Skin epidermis (tissue), 12 donors: ENCODE measurements around the gene DLGAP5.

Experiments used
- H3K27ac ChIP-seq, 21 experiments: fragments of 200-600 bp; sonication (generic) in 11 of 21; one replicate each; pipeline ENCODE4 v1.5.0; 2020; ENCODE audit warnings: mild to moderate bottlenecking in 3 of 21, inconsistent platforms in 2 of 21, moderate library complexity in 2 of 21
- H3K4me3 ChIP-seq, 7 experiments: fragments of 200-600 bp; sonication (generic) in 2 of 7; one replicate each; pipeline ENCODE4 v1.5.0; 2020; ENCODE audit warnings: inconsistent platforms in 2 of 7, mild to moderate bottlenecking in 2 of 7, moderate library complexity in 1 of 7

The DLGAP5 gene

DNA sequence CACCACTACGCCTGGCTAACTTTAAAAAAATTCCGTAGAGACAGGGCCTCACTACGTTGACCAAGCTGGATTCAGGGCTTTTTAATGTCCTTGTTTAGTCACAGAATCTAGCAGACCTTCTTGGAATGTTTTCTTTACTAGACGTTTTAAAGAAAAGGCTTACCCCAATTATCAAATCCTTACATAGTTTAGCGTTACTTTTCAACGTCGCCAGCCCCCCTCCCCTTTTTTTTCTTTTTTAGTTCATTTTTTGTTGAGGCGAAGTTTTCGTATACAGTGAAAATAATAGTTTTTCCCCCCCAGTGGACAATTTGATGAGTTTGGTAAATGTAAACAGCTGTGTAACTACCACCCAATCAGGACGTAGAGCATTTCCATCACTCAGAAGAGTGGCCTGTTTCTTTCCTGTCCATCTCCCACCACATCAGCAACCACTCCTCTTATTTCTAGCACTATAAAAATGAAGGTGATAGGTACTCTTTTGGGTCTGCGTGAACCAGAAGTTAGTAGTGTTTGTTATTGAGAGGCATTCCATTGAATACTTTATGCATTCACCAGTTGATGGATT, 753 bp upstream of the DLGAP5 start:
- Histone ChIP-seq H3K4me3 (peak overlapping the region; percentile 39 to 70 (median 57)), H3K27ac (peak overlapping the region in 18 of 21 experiments; percentile 14 to 81 (median 46))

- peak overlapping the region; percentile 39 to 70 (median 57) for H3K4me3 ChIP-seq
- peak overlapping the region in 2 of 21 experiments; percentile 28 to 30 for H3K27ac ChIP-seq
Measured at GRCh38 chr14:55190906-55191202, 531 bp downstream of the DLGAP5 start.

DNA sequence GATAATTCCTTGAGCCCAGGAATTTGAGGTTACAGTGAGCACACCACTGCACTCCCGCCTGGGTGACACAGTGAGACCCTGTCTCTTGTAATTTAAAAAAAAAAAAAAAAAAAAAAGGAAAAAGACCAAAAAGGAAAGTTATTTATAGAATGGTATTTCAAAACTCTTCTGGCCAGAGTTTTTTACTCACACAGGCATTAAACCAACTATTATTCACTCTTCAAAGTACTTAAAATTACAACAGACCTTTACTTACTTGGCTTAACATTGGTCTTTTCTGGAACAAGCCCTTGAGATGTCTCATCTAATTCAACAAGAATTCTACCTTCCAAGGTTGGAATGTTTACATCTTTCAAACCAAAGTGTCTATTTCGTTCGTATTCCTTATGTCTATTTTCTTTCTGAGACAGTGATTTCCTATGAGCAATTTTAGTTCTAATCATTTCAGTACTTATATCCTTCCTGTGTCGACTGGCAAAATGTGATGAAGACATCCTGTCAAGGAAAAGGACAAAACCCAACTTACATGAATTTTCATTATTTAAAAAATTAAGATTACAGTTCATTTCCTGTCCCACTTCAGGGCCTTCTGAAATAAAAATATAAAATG, 2.6 kb downstream of the DLGAP5 start:
- H3K27ac ChIP-seq, result no peak overlapping the region
- no peak overlapping the region for H3K4me3 ChIP-seq

DNA sequence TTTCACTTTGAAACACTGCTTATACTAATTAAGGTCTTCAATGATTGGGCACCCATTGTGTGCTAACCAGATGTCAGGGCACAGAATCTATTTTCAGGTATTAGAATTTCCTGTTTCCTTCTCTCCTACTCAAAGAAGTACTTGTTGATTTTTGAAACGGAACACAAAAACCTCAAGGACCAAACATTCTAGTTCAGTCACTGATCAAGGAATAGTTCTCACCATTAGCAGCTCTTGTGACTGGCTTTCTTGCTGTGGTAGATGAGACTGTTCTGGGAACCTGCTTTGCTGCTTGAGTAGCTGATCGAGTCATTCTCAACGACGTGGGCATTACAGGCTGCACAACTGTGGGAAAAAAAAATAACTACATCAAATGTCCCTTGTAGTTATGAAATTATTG, 11.0 kb downstream of the DLGAP5 start:
- no peak overlapping the region for H3K4me3 ChIP-seq
- H3K27ac ChIP-seq, result peak overlapping the region in 3 of 21 experiments; percentile 3 to 12 (median 5)

DNA sequence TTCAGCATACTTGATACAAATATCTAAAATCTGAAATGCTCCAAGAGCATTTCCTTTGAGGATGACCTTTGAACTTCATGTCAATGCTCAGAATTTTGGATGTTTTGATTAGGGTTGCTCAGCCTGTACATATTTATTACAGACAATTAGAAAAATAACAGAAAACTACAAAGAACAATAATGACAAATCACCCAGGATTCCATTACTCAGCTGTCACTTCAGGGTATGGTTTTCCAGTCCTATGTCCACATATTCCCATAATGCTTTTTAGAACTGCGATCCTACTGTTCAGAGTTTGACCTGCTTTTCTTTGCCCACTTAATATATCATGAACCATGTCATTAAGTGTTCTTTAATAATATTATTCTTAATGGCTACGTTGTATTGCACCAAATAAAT, 11.4 kb downstream of the DLGAP5 start:
- Histone ChIP-seq H3K4me3 (no peak overlapping the region), H3K27ac (peak overlapping the region in 1 of 21 experiments; percentile 12)

GRCh38 chr14:55170526-55170925, 20.9 kb downstream of the DLGAP5 start:
- Histone ChIP-seq H3K27ac (no peak overlapping the region), H3K4me3 (no peak overlapping the region)

DNA sequence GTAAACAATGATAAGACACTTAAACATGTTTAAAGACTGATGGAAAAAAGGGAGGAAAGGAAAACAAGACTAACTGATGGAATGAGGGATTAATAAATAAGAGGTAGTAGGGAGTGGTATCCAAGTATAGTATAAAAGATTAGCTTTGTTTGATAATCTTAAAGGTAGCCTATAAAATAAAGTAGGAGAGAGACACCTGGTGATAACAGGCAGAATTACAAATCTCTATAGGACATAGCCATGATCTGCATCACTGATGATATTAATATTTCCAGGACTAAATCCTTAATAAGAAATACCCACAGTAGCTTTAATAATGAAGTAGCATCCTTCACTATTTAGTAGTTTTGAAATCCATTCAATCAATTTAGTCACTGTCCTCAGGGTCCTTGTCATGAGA, 30.4 kb downstream of the DLGAP5 start:
- Histone ChIP-seq H3K27ac (no peak overlapping the region), H3K4me3 (no peak overlapping the region)

DNA sequence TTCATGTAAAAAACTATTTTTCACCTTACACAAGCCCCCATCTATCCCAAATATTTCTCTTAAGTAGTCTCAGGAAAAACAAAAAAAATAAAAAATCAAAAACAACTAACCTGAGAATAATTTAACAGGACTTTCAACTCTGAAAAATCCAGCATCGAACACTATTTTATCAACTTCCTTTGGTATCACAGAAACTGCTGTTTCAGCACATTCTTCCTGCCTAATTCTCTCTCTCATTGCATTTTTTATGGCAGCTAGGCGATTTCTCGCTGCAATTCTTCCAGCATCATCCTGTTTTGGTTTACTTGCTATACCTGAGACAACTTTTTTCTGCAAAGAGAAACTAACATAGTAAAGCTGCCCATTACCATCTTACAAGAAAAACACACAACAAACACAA, 33.0 kb downstream of the DLGAP5 start:
- no peak overlapping the region for H3K27ac ChIP-seq
- no peak overlapping the region for H3K4me3 ChIP-seq

DNA sequence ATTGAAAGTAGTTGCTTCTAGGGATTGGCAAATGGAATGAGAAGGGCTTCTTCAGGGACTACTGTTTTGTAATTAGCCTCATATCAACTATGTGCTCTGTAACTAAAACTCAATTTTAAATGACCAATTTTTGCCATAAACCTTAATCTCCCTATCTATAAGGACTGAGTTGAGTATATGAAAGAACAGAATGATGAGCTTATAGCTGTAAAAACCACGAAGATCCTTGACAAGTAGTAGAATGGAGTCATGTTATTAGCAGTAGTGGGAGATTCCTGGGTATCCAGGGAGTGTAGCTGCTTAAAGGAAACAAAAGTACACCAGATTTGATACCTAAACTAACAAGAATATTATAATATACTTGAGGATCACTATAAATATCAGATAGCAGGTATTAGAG, 34.3 kb downstream of the DLGAP5 start:
- no peak overlapping the region for H3K4me3 ChIP-seq

DNA sequence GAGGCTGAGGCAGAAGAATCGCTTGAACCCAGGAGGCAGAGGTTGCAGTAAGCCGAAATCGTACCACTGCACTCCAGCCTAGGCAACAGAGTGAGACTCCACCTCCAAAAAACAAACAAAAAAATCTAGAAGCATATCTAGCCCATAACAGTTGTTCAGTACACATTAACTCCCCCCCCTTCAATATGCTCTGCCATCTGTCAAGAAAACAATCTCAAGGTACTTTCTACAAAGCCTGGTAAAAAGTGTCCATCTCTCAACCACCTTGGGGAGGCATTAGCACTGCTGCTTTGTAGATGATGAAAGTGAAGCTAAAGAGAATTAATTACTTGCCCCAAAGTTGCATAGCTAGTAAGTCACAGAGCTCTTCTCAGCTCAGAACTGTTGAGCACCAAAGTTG, 37.4 kb downstream of the DLGAP5 start:
- Histone ChIP-seq H3K27ac (no peak overlapping the region), H3K4me3 (no peak overlapping the region)

More for the DNA sequence above, 34.3 kb downstream of the DLGAP5 start:
- H3K27ac ChIP-seq, result no peak overlapping the region

DNA sequence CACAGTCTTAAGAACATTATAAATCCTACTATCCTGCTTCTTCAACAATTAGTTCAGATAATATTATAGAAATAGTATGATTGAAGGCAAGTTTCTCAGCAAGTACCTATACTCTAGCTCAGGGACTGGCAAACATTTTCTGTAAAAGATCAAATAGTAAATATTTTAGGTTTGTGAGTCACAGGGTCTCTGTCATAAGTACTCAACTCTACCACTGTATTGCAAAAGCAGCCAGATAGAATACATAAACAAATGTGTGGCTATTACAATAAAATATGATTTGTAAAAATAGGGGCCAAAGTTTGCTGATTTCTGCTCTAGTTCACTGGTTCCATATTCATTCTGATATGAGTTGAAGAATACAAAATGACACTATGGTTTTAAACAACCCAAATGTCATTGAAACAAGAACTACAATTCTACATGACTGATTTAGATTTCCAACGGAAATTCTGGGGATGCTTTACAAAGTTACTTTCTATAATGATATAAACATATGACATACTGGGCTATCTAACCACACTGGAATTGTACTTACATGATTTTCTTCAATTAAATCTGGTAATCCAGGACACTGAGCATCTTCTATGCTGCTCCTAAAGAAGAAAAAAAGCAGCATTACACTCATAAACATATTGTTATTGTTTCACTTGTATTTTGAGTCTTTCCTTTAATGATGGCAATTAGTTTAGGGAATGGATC, 39.2 kb downstream of the DLGAP5 start:
- no peak overlapping the region for H3K27ac ChIP-seq
- no peak overlapping the region for H3K4me3 ChIP-seq

GRCh38 chr14:55151601-55152000, 39.8 kb downstream of the DLGAP5 start:
- H3K27ac ChIP-seq, result no peak overlapping the region

DNA sequence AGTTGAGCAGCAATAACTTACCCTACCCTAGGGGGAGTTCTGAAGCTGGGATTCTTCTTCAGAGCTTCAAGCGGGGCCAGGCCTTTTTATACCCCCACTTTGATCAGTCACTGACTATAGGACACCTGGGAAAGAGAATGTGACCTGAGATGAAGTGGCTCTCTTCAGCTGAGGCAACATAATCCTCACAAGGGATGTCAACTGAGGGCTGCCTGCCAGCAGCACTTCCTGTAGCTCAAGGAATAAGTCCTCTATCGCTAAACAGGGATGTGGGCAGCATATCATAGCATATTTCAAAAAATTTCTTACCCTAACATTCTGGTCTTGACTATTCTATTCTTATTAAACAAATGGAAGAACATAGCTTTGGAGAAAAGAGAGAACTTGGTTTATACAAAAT, 45.0 kb downstream of the DLGAP5 start:
- Histone ChIP-seq H3K4me3 (no peak overlapping the region), H3K27ac (no peak overlapping the region)

More at GRCh38 chr14:55151601-55152000, 39.8 kb downstream of the DLGAP5 start:
- no peak overlapping the region for H3K4me3 ChIP-seq

DNA sequence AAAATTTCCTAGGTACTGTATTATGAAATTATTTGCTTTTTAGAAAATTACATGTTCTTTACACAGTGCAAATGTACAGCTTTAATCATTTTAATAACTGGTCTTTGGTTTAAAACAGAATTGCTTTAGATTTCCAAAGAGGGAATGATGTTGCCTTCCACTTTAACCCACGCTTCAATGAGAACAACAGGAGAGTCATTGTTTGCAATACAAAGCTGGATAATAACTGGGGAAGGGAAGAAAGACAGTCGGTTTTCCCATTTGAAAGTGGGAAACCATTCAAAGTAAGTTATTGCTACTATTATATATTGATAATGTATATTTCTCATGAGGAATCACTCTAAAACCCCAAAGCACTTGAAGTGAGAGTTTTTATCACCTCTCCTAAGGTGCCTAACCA, 48.9 kb downstream of the DLGAP5 start:
- Histone ChIP-seq H3K27ac (no peak overlapping the region), H3K4me3 (no peak overlapping the region)

- H3K4me3 ChIP-seq, result no peak overlapping the region
- H3K27ac ChIP-seq, result no peak overlapping the region
Measured at GRCh38 chr14:55141825-55142224, 49.6 kb downstream of the DLGAP5 start.

DNA sequence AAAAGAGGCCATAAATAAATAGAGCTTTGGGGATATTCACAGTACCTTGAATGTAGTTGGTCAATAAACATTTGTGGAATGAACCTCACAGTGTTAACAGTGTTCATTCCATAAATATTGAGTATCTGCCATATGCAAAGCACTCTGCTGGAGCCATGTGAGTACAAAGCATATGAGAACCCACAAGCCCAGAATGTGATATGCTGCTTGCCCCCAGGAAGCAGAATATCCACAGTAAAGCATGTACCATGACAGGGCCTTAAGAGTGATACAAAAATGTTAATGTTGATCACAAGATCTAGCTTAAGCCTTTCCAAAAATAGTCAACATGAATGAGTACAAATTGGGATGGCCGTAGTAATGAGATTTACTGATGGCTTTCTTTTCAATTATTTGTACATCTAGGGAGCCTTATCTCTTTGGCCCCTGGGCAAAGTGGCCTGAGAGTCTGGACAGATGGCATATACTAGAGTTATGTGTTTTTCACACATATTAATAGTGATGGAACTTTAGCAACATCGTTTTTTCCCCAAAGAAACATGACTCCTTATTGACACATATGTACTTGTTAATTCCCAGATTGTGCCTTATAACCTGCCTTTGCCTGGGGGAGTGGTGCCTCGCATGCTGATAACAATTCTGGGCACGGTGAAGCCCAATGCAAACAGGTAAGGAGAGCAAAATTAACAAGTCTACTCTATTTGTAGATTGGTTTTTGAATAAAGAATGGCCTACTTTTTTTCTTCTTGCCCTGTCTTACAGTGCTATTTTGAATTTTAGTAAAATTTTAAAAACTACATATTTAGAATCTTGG, 51.5 kb downstream of the DLGAP5 start:
- H3K4me3 ChIP-seq, result no peak overlapping the region
- H3K27ac ChIP-seq, result peak overlapping the region in 2 of 21 experiments; percentile 13 to 28

DNA sequence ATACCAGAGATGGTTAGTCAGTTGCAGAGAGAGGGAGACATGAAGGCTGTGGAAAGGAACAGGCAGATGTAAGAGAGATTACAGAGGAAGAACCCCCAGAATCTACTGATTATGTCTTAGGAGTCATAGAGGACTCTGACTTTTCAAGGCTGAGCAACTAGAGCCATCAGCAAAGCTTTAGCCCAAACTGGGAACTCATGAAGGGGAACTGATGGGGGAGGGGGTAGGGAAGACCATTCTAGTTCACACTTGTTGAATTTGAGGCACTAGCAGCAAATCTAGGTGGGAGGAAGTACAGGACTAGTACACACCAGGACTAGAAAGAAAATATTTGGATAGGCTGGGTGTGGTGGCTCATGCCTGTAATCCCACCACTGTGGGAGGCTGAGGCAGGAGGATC, 52.2 kb downstream of the DLGAP5 start:
- Histone ChIP-seq H3K4me3 (no peak overlapping the region), H3K27ac (peak overlapping the region in 4 of 21 experiments; percentile 30 to 82 (median 33))

GRCh38 chr14:55138091-55138490, 53.3 kb downstream of the DLGAP5 start:
- H3K4me3 ChIP-seq, result no peak overlapping the region
- peak overlapping the region in 14 of 21 experiments; percentile 9 to 82 (median 57) for H3K27ac ChIP-seq

- Histone ChIP-seq H3K27ac (peak overlapping the region in 17 of 21 experiments; percentile 4 to 82 (median 55)), H3K4me3 (no peak overlapping the region)
Measured at GRCh38 chr14:55136885-55137786, 54.2 kb downstream of the DLGAP5 start.
